HG02870 (cell line): ENCODE measurements around the gene SYNM.

Experiments used
- ATAC-seq: cut with Tn5 transposase; IDR thresholded peaks from one replicate; pipeline ENCODE4 v1.9.1; 2021; ENCODE audit warnings: mild to moderate bottlenecking, moderate library complexity; ENCODE audit not compliant: unreplicated experiment

Gene SYNM

GRCh38 chr15:99120050-99120777 lies 15.3 kb downstream of the SYNM start:
- ATAC-seq, result no peak

- ATAC-seq, result no peak
Measured at GRCh38 chr15:99121207-99121606, 16.3 kb downstream of the SYNM start.

GRCh38 chr15:99121691-99122410 lies 17.0 kb downstream of the SYNM start:
- no peak for ATAC-seq

- ATAC-seq, result no peak
Measured at GRCh38 chr15:99122831-99123712, 18.2 kb downstream of the SYNM start.

GRCh38 chr15:99123713-99124451 lies 19.0 kb downstream of the SYNM start:
- ATAC-seq, result no peak

GRCh38 chr15:99124641-99125040 lies 19.8 kb downstream of the SYNM start:
- no peak for ATAC-seq

- no peak for ATAC-seq
Measured at GRCh38 chr15:99125061-99125891, 20.4 kb downstream of the SYNM start.

- ATAC-seq, result no peak
Measured at GRCh38 chr15:99126131-99126588, 21.3 kb downstream of the SYNM start.

- ATAC-seq, result no peak
Measured at GRCh38 chr15:99126930-99127329, 22.1 kb downstream of the SYNM start.

- no peak for ATAC-seq
Measured at GRCh38 chr15:99127773-99128172, 22.9 kb downstream of the SYNM start.

- ATAC-seq, result no peak
Measured at GRCh38 chr15:99128411-99128810, 23.5 kb downstream of the SYNM start.

- ATAC-seq, result no peak
Measured at GRCh38 chr15:99129644-99130043, 24.8 kb downstream of the SYNM start.

- ATAC-seq, result no peak
Measured at GRCh38 chr15:99130314-99130713, 25.4 kb downstream of the SYNM start.

GRCh38 chr15:99130765-99131440 lies 26.0 kb downstream of the SYNM start:
- no peak for ATAC-seq

GRCh38 chr15:99131441-99132023 lies 26.7 kb downstream of the SYNM start:
- no peak for ATAC-seq

GRCh38 chr15:99132122-99132521 lies 27.2 kb downstream of the SYNM start:
- ATAC-seq, result no peak

GRCh38 chr15:99132634-99133287 lies 27.9 kb downstream of the SYNM start:
- no peak for ATAC-seq

GRCh38 chr15:99134317-99134821 lies 29.5 kb downstream of the SYNM start:
- ATAC-seq, result no peak
